HG03045 (cell line): ENCODE data around the gene ATP11B.

Experiments
- ATAC-seq: cut with Tn5 transposase; IDR thresholded peaks from one replicate; pipeline ENCODE4 v1.9.1; 2021; ENCODE audit warnings: mild to moderate bottlenecking, moderate library complexity; ENCODE audit not compliant: unreplicated experiment

The ATP11B gene

DNA sequence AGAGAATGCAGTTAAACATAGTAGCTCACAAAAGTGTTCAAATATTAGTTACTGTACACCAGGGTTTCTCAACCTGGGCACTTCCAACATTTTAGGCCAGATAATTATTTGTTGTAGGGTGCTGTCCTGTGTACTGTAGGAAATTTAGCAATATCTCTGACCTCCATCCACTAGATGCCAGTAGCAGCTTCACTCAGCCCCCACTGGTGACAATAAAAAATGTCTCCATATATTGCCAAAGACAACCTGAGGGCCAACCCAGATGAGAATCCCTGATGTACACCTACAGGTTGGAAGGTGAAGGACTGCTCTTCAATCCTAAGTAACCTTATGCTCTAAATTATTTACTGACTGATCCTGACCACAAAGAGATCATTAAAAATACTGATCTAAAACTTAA lies 154.6 kb downstream of the ATP11B start:
- no peak for ATAC-seq

DNA sequence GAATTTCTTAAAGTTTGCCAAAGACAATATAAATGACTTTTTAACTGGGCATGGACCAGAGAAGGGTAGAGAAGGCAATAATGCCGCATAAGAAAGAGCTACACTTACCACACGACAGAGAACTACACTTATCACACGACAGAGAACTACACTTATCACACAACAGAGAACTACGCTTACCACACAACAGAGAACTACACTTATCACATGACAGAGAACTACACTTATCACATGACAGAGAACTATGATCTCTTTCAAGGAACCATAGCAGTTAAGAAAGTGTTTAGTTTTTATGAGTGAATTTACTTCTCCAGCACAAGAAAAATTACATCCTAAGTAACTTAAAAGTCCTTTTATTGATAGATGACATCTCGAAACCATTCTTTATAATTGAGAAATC lies 155.0 kb downstream of the ATP11B start:
- no peak for ATAC-seq

DNA sequence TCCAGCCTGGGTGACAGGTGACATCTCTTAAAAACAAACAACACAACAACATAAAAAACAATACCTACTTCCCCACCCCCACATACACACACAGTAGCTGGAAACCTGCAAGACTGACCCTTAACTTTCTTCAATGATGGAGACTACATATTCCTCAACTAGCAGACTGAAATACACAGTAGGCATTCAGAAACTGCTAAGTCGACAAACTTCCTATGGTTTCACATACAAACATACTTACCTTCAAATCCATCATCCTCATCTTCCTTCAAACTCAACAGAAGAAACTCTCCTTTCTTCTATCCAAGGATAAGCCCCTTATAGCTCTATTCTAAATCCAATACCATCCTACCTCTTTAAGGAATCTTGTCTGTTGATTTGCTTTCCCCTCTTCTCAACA lies 156.4 kb downstream of the ATP11B start:
- ATAC-seq: no peak

DNA sequence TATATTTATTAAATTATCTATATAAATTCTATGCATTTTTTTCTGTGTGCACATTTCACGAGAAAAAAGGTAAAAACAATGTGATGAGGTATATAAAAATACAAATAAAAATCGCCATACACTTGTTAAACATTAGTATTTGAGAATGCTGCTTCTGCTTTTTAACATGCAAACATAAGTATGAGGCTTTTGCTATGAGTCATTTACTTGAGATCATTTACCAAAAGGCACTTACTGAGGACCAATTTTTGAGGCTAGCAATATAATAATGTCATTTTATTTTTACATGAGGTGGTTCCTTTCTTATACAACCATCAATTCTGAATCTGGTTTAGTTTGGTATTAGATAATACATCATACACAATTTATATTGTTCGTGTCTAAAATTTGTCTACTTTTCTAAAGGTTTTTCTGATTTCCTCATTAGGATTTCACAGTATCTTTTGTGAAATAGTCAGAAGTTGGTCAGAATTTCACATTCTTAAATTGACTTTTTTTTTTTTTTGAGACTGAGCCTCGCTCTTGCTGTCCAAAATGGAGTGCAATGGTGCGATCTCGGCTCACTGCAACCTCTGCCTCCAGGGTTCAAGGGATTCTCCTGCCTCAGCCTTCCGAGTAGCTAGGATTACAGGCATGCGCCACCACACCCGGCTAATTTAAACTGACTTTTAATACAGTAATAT lies 161.4 kb downstream of the ATP11B start:
- ATAC-seq: no peak

DNA sequence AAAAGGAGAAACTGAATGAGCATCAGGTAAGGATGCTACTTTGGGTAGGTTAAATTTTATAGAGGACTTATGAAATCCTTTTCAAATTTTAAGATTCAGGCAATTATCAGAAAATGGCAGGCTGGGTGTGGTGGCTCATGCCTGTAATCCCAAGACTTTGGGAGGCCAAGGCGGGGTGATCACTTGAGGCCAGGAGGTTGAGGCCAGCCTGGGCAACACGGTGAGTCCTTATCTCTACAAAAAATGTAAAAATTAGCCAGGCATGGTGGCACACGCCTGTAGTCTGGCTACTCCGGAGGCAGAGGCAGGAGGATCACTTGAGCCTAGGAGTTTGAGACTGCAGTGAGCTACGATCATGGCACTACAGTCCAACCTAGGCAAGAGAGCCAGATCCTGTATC lies 163.9 kb downstream of the ATP11B start:
- ATAC-seq: no peak

DNA sequence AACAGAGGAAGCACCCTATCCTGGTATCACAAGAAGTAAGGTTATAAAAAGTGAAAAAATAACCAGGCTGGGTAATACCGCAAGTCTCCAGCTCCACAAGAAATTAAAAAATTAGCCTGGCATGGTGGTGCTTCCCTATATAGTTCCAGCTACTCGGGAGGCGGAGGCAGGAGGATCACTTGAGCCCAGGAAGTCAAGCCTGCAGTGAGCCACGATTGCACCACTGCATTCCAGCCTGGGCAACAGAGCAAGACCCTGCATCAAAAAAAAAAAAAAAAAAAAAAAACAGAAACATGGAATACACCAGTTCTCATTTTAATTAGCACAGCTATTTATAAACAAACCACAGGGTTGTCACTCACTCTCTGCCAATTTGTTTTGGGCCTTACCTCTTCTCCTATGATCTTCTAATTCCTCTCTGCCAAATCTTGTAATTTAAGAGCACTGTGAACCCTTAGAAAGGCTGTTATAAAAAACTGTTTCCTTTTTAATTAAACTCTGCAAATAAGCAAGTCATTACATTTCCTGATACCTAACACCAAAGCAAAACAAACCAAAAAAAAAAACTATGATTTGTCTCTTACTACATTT lies 164.5 kb downstream of the ATP11B start:
- no peak for ATAC-seq

DNA sequence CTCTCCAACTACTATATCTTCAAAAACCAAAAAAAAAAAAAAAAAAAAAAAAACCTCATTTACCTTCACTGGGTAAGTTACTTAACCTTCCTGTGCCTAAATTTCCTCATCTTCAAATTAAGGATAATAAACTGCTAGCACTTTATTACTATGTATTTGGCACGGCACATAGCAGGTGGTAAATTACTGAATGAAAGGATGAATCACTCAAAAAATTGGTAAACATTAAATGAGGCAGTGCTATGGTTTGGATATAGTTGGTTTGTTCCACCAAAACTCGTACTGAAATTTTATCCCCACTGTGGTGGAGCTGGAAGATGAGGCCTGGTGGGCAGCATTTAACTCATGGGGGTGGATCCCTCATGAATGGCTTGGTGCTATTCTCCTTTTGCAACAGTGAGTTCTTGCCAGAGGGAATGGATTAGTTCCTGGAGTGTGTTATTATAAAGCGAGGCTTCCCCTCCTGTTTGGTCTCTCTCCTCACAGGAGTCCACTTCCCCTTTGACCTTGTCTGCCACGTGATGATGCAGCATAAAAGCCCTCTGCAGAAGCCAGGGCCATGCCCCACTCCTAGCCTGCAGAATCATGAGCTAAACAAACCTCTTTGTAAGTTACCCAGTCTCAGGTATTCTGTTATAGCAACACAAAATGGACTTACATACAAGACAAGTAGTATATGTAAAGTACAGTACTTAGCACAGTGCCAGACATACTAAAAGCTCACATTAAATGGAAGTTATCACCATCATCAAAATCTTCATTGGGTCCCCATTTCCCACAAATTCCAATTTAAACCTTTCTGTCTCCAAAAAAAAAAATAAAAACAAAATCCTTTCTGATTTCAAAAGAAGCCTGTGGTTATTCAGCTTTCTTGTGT lies 166.4 kb downstream of the ATP11B start:
- ATAC-seq: no peak

DNA sequence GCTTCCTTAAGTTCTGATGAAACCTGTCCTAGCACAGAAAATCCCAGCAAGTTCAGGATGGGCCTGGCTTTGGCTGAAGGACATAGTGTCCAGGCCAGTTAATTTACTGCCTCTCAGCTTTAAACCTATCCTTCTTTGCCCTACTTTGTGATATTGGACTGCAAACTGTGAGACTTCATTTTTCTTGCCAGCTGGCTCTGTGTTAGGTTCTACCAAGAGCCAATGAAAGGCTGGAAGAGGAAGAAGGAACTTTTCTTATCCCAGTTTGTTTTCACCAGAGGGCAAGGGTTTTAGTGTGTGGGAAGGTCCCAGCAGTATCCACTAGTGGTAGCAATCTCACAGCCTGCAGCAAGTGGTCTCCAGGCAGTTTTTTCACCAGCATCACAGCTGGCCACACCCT lies 168.9 kb downstream of the ATP11B start:
- ATAC-seq: no peak

DNA sequence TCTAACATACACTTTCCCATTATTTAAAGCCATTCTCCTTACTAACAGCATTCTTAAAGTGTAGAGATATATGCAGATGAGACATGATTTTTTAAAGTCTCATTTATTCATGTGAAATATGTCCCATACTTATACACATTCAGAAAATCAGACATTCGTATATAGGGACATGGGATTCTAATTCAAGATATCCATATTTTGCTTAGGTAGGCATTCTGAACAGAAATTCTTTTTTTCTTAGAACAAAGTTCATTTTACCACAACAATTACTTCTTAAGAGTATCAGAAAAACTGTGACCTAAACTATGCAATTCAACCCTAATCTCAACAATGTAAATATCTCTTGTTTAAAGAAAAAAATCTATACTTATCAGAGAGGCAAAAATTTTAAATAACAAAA lies 170.9 kb downstream of the ATP11B start:
- no peak for ATAC-seq

DNA sequence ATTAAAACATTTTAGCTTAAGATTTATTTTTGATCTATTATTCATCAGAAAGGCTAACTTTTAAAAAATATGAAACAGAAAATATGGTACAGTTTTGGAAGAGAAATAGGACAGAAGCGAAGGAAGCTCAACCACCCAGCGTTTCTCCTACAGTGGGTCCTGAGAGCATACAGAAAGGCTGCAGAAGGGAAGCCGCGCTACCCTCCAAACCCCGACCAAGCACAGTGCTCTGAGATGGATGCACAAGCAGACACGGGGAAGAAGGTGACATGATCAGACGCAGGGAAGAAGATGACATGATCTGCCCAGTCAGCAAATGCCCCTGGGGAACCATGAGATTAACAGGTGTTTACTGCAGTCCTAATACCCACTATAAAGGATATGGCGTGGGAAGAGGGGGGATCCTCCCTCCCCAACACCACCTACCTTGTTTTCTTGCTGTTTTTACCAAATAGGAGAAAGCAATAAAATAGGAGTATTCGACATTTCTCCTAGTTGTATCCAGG lies 172.6 kb downstream of the ATP11B start:
- ATAC-seq: no peak

DNA sequence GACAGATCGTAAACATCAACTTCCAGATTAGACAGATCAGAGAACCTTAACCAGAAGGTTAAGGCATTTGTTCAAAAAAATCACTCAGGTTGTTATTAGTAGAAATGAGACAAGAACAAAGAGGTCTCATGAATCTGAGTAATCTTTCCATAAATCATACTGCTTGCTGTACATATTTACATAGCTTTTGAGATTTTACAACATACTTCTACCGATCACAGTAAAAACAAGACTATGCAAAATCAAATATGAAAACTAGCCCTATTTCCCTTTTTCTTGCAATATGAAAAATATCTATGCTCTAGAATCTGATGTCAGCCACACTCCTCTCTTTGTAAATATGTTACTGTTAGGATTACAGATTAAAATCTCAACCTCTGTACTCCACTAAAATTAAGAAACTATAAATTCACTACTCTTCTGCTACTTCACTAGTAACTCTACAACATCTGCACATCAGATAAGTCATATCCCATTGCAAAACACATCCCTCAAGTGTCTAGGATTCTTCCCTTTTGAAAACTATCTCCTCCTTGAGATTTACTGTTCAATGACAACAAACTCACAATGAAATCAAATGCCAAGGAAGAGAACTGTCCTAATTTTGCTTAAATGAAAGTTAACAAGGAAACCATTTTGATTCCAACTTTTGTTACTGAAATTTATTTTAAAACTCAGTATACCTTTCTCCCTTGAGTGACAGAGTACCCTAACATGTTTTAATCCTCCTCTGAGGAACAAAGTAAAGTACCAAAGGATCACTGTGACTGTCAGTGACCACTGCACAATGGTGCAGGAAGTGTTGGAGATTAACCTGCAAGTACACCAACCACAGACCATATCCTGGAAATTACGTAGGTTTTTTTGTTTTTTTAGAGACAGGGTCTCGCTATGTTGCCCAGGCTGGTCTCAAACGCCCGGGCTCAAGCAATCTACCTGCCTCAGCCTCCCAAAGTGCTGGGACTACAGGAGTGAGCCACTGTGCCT lies 174.2 kb downstream of the ATP11B start:
- peak; percentile 44 for ATAC-seq

DNA sequence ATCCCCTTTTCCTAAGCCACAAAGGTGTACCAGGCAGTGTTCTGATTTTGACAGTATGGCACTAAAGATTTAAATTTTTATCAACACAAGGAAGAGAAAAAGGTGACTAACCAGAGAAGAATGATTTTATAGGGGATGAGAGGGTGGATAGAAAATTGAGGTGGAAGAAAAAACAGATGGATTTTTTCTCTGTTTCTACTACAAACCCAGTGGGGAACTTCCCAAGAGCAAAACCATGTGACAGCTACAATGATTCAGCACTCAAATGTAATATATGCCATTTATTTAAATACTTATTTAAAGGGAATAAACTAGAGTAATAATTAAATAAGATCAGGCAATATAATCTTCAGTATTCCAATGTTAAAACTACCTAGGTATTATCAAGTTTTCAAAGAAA lies 176.0 kb downstream of the ATP11B start:
- ATAC-seq: no peak

DNA sequence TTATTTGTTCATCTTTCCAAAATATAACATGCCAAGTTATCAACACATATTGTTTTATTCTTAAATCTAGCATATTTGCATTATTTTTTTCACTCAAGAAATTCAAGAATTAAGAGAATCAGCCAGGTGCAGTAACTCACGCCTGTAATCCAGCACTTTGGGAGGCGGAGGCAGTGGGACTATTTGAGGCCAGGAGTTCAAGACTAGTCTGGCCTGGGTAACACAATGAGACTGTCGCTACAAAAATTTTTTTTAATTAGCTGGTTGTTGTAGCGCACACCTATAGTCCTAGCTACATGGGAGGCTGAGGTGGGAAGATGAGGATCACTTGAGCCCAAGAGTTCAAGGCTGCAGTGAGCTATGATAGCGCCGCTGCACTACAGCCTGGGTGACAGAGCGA lies 176.5 kb downstream of the ATP11B start:
- no peak for ATAC-seq

DNA sequence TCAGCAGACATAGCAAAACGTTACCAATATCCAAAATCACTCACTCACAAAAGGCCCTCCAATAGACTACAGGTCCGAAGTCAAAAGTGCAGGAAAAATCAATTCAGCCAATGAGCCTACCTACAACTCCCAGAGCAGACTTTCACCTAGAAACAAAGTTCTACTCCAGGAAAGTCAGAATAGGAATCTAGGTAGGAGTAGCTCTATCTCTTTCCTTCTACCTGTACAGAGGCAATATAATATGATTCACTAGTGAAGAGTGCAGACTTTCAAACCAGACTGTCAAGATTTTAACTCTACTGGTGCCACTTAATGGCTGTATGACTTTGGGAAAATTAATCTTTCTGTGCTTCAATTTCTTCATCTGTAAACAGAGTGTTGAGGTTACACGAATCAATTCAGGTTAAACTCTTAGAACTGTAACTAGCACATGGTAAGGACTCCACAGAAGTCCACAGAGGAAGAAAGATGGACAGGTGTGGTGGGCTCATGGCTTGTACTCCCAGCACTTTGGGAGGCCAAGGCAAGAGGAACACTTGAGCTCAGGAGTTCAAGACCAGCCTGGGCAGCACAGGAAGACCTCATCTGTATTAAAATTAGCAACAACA lies 177.6 kb downstream of the ATP11B start:
- ATAC-seq: no peak
